ENCODE measurements around the gene SLC44A5. TPM values are rescaled to one million over a fixed set of nuclear protein-coding genes. Genes with fewer than 3 reads are reported as not detected.

Gene SLC44A5
- total and polyA plus RNA-seq, 2 donors from 2014 or later: 0.66 to 5.0 TPM

DNA sequence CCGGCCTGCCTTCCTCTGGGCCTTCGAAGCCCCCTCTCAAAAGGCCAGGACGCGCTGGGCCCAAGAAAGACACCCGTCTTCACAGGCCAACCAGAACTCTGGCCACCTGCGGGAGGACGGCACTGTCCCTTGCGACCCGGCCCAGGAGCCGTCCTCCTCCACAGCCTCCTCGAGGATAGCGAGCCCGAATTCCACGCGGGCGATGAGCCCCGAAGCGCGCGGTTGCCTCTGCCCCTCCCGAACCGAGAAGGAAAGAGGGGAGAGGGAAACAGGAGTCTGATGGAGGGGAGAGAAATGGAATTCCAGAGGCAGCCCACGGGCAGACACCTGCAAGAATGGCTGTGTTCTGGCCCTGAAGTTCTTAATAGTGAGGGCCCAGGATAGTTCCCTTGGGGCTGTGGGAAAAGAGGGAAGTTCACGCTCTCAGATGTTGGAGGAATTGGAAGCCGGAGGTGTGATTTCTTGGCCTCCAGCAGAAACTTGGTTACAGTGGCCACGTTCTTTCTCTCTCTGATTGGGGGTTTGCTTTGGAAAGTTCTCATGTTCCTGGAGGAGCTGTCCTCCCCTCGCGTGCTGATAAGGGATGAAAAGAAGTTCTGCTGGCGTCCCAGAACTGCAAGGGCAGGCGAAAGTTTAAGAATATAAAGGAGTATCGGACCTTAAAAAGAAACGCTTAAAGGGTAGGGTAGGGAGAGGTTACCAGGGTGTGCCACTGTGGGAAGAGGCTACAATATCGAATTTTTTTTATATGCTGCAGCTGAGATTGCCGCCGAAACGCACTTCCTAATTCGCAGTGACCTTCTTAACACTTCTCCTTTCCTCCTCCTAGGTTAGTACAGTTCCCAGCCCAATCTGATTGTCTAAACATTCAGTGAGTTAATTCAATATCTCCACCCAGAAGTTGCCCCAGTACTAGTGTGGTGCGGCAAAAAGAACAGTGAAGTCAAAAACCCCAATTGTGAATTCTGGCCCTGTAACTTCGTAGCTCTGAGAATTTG lies 5.8 kb upstream of the SLC44A5 start:
- H3K27me3 ChIP-seq (ENCODE audit: control insufficient read depth, insufficient read depth, low read length): peaks cover 2% of the 10 kb centered on the region
- no peak overlapping the region for H3K27ac ChIP-seq (ENCODE audit: low read depth in 2 of 2, low read length in 2 of 2)
- peaks cover 0 to 14% (median 5%) of the 10 kb centered on the region in 3 donors for H3K4me1 ChIP-seq (ENCODE audit: control insufficient read depth in 2 of 3, insufficient read depth in 2 of 3, low read depth in 1 of 3, low read length in 3 of 3)
- intact Hi-C loops (cut with DNase I): no loop called here
- H3K9me3 ChIP-seq (ENCODE audit: control insufficient read depth in 2 of 3, insufficient read depth in 1 of 3, low read length in 3 of 3): no peaks in the 10 kb centered on the region
- no peak for FAIRE-seq
- no peak overlapping the region for H3K4me3 ChIP-seq (ENCODE audit: low read length in 3 of 3)
- DNase-seq: peak; percentile 64 to 90 (median 74)
- TF ChIP-seq, protein P1, sequence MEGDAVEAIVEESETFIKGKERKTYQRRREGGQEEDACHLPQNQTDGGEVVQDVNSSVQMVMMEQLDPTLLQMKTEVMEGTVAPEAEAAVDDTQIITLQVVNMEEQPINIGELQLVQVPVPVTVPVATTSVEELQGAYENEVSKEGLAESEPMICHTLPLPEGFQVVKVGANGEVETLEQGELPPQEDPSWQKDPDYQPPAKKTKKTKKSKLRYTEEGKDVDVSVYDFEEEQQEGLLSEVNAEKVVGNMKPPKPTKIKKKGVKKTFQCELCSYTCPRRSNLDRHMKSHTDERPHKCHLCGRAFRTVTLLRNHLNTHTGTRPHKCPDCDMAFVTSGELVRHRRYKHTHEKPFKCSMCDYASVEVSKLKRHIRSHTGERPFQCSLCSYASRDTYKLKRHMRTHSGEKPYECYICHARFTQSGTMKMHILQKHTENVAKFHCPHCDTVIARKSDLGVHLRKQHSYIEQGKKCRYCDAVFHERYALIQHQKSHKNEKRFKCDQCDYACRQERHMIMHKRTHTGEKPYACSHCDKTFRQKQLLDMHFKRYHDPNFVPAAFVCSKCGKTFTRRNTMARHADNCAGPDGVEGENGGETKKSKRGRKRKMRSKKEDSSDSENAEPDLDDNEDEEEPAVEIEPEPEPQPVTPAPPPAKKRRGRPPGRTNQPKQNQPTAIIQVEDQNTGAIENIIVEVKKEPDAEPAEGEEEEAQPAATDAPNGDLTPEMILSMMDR (IDR thresholded peaks at IDR 0.05; ENCODE audit: borderline replicate concordance, extremely low read depth, insufficient read depth): no peak
- no peaks in the 10 kb centered on the region for H3K36me3 ChIP-seq (ENCODE audit: control insufficient read depth in 2 of 3, insufficient read depth in 3 of 3, low read length in 3 of 3)
- no peak overlapping the region for H3K9ac ChIP-seq (ENCODE audit: low read length in 3 of 3)

DNA sequence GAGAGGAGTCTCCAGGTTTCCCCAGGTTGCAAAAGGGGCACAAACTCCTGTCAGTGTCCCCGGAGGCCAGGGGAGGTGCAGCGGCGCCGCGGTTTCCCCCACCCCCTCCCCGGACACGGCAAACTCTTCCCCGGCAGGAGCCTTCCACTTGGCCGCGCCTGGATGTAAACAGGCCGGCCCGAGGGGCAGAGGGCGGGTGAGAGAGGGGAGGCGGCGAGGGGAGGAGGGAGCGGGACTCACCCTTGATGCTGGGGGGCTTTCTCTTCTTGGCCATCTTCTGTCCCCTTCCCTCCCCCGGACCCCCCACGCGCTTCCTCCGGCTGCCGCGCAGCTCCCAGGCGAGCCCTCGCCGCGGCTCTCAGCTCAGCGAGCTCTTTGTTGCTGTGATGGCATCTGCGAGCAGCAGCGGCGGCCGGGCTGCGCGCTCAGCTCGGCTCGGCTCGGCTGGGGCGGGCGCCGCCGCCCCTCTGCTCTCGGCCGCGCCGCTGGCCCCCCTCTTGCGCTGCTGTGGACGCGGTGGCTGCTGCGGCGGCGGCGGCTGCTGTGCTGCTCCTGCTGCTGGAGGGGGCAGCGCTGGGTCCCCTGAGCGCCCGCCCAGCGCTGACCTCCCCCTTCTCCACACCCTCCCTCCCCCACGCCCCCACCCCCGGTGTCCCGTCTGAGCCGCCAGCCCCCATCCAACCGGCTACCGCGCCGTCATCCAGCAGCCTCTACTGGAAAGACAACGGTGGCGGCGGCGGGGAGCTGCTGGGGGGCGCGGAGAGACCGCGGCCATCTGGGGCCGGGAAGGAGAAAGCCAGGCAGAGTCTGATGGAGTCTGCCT lies 4.9 kb upstream of the SLC44A5 start:
- DNase-seq (peak; percentile 64 to 82 (median 67)), FAIRE-seq (no peak)
- intact Hi-C loops (cut with DNase I): no loop called here
- Histone ChIP-seq H3K4me1 (ENCODE audit: control insufficient read depth in 2 of 3, insufficient read depth in 2 of 3, low read depth in 1 of 3, low read length in 3 of 3) (peaks cover 0 to 14% (median 5%) of the 10 kb centered on the region in 3 donors), H3K27me3 (ENCODE audit: control insufficient read depth, insufficient read depth, low read length) (peaks cover 2% of the 10 kb centered on the region), H3K4me3 (ENCODE audit: low read length in 3 of 3) (peak overlapping the region; percentile 47 to 66 (median 52)), H3K9me3 (ENCODE audit: control insufficient read depth in 2 of 3, insufficient read depth in 1 of 3, low read length in 3 of 3) (no peaks in the 10 kb centered on the region), H3K9ac (ENCODE audit: low read length in 3 of 3) (no peak overlapping the region), H3K36me3 (ENCODE audit: control insufficient read depth in 2 of 3, insufficient read depth in 3 of 3, low read length in 3 of 3) (no peaks in the 10 kb centered on the region), H3K27ac (ENCODE audit: low read depth in 2 of 2, low read length in 2 of 2) (no peak overlapping the region)
- TF ChIP-seq, protein P1 (IDR thresholded peaks at IDR 0.05; ENCODE audit: borderline replicate concordance, extremely low read depth, insufficient read depth): no peak

DNA sequence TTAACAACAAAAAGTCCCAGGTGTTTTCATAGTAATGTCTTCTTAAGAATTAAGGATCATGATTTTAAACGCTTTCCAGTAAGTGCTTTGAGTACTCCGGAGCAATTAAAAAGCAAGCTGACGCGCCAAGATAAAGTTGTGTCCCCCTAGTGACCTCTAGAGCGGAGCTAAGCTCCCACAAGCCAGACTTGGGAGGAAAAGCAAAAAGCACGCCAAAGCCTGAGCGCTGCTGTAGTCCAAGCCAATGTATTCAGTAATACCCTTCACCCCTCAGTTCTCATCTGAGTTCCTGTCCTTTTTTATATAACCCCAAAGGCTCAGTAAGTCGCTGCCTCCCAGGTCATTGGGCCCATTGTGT lies 3.5 kb upstream of the SLC44A5 start:
- Histone ChIP-seq H3K27ac (ENCODE audit: low read depth in 2 of 2, low read length in 2 of 2) (no peak overlapping the region), H3K27me3 (ENCODE audit: control insufficient read depth, insufficient read depth, low read length) (peaks cover 2% of the 10 kb centered on the region), H3K4me3 (ENCODE audit: low read length in 3 of 3) (peak overlapping the region in 2 of 3 donors; percentile 52 to 66), H3K36me3 (ENCODE audit: control insufficient read depth in 2 of 3, insufficient read depth in 3 of 3, low read length in 3 of 3) (no peaks in the 10 kb centered on the region), H3K4me1 (ENCODE audit: control insufficient read depth in 2 of 3, insufficient read depth in 2 of 3, low read depth in 1 of 3, low read length in 3 of 3) (peaks cover 0 to 14% (median 5%) of the 10 kb centered on the region in 3 donors), H3K9ac (ENCODE audit: low read length in 3 of 3) (no peak overlapping the region), H3K9me3 (ENCODE audit: control insufficient read depth in 2 of 3, insufficient read depth in 1 of 3, low read length in 3 of 3) (no peaks in the 10 kb centered on the region)
- intact Hi-C loops (cut with DNase I): no loop called here
- TF ChIP-seq, protein P1 (IDR thresholded peaks at IDR 0.05; ENCODE audit: borderline replicate concordance, extremely low read depth, insufficient read depth): no peak
- peak in 3 of 5 donors; percentile 13 to 54 (median 36) for DNase-seq
- no peak for FAIRE-seq

Measured in kidney (tissue), 14 donors.